Activated CD4-positive, CD25-positive, alpha-beta regulatory T cell treated with anti-CD3 and anti-CD28 coated beads, Interleukin-2, amount 50 U/mL, for 24 hours (primary cell): Measurements from ENCODE around the gene MSMO1.

Source experiments
- ATAC-seq, 2 donors: fragments of 150-1000 bp; cut with Tn5 transposase; one replicate each; pipeline ENCODE4 v1.10.0; 2021; ENCODE audit warnings: mild to moderate bottlenecking in 1 of 2, moderate library complexity in 1 of 2

Gene MSMO1

DNA sequence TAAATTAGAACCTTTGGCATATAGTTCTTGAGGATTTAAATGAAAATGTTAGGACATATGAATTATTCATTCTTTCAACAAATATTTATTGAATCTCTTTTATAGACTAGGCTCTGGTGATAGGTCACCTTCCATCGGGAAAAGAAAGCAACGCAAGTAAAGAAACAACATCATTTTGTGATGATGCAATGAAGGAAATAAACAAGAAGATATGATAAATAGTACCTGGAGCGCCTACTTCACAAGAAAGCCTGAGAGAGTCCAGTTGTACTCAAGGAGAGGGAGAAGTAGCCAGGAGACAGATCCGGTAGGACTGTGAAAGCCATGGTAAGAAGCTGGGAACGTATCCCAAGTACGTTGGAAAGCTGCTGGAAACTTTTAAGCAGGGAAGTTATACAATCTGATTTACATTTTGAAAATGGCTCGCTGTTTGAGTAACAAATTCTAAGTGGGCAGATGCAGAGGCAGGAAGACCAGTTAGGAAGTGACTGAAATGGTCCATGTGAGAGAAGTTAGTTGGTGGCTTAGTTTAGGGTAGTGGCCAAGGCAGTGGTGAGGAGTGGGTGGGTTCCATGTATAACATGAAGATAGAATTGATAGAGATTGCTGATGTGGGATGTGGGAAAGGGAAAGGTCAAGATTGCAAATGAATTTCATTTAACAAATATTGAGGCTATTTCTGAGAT, 33.7 kb downstream of the MSMO1 start:
- ATAC-seq, result no peak

DNA sequence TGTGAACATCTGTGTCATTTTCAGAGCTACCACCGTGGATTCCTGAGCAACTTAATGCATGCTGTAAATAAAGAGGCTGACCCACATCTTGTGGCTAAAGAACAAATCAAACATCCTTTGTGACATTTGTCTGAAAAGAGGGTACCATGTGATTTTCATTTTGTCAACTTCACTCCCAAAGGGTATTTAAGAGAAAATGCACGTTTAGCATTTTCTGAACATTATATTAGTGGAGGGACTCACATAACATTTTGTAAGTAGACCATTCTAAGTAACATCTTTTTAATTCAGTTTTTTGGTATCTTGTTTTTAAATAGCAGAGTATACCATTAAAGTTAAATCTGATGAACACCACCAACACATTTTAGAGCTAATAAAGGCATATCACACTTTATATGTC, 34.3 kb downstream of the MSMO1 start:
- no peak for ATAC-seq

DNA sequence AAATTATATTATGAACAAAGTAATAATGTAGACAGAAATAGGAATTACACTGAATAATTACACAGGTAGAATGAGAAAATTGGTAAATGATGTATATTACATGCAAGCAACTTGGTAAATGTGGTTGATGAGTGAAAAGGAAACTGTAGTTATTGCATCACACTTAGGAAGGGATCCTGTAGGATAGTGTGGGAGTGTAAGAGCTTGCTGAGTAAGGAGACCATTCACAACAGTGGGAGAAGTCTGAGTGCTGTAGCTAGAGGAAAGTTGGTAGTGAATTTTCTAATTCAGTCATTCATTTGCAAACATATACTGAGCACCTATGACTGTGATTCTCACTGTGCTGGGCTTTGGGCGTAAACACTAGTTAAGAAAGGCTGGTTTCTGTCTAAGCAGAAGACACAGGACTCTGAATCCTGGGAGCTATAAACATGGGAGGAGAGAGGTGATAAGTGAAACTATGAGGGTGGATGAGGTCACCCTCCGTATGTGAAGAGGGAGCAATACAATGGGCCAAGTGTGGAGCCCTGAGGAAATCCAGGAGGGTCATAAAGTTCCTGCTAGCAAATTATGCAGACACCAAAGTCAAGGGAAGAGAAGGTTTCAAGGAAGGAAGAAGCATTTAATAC, 37.1 kb downstream of the MSMO1 start:
- ATAC-seq, result no peak

DNA sequence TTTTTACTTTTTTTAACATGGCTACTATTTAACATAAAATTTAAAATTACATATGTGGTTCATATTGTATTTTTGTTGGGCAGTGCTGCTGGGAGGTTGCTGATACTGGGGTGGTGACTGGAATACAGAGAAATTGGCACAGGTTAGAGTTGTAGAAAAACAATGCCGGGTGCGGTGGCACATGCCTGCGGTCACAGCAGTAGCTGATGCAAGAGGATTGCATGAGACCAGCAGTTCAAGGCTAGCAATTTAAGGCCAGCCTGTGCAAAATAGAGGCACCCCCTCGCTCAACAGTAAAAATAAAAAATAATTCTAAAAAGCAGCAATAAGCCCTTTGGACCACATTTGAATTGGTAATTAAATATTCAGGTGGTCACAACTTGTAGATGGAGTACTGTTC, 39.6 kb downstream of the MSMO1 start:
- ATAC-seq, result no peak

DNA sequence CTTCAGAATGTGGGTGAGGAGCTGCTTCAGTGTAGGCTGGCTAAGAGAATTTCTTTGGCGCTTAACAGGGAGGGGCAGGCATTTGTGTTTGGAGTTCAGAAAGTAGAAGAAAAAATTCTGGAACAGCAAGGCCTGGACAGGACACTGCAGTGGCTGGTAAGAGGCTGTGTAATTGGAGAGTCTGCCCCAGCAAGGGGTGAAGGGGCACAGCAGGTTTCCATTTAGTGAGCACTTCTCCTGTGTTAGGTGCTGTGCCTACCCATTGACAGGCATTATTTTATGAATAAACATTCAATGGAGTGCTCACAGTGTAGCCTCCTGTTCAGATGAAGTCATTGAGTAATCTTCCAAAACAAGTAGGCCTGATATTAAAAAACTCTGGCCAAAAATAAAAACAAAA, 40.6 kb downstream of the MSMO1 start:
- no peak for ATAC-seq

DNA sequence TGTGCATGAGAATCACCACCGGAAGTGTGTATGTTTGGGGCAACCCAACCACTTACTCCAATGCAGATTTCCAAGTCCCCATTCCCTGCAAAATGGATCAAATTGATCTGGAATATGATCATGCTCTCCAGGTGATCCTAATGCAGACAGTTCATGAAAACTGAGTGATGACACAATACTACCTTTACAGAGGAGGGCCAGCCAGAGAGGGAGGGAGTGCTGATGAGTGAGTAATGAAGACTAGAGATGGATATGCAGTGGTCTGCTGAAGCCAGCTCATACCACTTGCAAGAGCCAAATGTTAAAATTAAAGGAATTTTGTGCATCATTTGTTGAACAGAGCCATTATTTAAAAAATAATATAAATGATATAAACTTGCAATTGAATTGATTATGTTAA, 41.1 kb downstream of the MSMO1 start:
- ATAC-seq, result no peak

DNA sequence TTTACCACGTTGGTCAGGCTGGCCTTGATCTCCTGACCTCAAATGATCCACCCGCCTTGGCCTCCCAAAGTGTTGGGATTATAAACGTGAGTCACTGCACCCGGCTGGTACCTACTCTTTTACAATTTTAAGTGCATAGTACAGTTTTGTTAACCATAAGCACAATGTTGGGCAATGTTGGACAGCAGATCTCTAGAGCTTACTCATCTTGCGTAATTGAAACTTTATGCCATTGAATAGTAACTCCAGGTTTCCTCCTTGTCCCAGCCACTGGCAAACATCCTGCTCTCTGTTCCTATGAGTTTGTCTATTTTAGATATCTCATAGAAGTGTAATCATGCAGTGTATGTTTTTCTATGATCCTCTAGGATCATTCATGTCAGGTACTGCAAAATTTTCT, 42.1 kb downstream of the MSMO1 start:
- no peak for ATAC-seq

DNA sequence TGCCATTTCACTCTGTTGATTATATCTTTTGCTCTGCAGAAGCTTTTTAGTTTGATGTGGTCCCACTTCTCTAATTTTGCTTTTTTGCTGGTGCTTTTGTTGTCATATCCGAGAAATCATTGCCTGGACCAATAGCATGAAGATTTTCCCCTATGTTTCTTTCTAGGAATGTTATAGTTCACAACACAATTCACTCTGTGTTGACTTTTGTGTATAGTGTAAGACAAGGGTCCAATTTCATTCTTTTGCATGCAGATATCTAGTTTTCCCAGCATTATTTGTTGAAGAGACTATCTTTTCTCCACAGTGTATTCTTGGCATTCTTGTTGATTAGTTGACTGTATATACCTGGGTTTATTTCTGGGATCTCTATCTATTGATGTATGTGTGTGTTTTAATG, 43.1 kb downstream of the MSMO1 start:
- no peak for ATAC-seq

DNA sequence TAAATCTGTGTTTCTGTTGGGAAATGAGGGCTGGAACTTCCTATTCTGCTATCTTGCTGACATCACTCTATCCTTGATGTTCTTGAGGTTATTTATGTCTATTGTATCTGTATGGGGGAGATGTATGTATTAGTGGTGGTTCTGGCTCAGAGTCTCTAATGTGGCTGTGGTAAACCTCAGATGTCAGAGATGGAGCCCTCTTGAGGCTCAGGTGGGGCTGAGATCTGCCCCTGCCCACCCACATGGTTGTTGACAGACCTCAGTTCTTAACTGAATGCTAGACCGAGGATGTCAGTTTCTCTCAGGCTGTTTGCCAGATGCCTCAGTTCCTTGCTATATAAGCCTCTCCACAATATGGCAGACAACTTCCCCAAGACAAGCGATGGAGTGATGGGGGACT, 48.0 kb downstream of the MSMO1 start:
- no peak for ATAC-seq

DNA sequence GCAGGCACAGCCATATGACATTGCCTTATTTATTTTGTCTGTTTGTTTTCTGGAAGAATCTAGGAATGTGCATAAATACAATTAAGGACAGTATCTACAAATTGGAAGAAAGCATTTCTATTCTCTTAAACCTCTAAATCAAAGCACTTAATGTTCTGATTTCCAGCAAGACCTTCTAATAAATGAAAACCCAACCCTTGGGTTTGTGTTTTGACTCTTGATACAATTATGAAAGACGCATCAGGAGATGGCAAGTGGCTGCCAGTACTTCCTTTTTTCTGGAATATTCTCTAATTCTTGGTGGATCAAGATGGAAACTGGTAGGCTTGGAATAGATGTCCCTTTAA, 50.9 kb downstream of the MSMO1 start:
- ATAC-seq, result no peak

DNA sequence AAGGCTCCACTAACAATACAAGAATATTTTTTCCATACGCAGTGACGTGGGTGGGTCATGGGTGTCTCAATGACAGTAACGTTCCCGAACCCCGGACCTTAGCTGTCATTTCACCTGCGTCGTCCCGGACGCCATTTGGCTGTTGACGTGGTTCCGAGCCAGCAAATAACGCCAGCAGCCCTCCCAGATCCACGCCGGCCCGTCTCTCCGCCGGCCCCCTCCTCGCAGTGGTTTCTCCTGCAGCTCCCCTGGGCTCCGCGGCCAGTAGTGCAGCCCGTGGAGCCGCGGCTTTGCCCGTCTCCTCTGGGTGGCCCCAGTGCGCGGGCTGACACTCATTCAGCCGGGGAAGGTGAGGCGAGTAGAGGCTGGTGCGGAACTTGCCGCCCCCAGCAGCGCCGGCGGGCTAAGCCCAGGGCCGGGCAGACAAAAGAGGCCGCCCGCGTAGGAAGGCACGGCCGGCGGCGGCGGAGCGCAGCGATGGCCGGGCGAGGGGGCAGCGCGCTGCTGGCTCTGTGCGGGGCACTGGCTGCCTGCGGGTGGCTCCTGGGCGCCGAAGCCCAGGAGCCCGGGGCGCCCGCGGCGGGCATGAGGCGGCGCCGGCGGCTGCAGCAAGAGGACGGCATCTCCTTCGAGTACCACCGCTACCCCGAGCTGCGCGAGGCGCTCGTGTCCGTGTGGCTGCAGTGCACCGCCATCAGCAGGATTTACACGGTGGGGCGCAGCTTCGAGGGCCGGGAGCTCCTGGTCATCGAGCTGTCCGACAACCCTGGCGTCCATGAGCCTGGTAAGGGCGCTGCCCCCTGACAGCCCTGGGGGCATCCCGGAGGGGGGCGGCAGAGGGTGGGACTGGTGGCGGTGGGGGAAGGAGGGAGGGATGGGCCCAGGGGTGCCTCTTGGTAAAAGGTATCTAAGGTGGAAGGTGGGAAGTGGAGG, 51.5 kb downstream of the MSMO1 start, which contains the start of gene CPE:
Gene CPE (plus strand): TSS at position 264 of the 933 bp plus-strand sequence. CDS start 214 bp downstream, at position 478.
- ATAC-seq, result peak; percentile 93 to 98

DNA sequence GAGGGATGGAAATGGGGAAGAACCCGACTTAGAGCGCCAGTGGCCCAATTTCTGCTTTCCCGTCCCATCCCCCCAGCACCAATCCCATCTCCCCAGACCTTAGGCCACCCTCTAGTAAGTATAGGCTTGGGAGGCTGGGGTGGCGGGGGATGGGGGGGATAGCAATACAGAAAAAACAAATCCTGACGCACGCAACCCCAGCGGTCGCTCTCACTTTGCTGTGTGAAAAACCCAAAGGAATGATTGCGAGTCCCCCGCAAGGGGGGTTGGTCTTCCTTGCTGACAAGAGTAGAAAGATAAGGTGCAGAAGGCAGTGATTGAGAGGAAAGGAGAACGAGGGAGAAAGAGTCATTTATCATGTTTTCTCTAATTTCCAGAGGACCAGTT, 52.2 kb downstream of the MSMO1 start:
- no peak for ATAC-seq

DNA sequence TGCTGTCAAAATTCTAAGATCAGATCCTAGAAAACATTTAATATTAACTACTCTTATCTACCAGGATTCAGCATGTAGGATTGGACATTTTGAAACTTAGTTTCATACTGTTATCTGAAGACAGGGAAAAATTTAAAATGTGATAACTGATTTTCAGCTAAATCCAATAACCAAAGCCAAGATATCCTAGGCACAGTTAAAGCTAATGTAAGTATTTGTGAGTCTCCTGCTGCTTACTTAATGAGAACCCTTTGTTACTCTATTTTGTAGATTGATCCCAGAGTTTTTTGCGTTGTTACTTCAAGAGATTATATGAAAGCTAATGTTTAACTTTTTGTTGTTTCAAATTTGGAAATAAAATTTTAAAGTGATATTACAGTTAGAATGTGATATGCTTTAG, 53.3 kb downstream of the MSMO1 start:
- no peak for ATAC-seq

DNA sequence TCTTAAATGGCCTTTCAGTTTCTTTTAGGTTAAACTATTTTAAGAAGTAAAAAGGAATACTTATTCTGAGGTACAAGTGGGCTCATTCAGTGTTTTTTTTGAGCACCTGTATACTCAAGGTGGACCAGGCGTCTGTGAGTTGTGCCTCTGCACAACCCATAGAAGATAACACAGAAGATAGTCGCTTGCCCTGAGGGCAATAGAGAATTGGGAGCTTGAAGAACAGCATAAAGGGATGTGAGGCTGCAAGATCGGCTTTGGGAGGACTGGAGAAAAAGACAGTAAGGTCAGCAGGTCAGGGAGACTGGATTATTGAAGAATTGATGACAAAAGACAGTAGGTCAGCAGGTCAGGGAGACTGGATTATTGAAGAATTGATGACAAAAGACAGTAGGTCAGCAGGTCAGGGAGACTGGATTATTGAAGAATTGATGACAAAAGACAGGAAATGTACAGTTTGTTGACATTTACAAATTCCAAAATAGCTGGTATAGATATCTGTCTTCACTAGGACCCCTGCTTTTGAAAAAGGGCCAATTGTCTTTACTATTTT, 54.4 kb downstream of the MSMO1 start:
- ATAC-seq, result no peak

DNA sequence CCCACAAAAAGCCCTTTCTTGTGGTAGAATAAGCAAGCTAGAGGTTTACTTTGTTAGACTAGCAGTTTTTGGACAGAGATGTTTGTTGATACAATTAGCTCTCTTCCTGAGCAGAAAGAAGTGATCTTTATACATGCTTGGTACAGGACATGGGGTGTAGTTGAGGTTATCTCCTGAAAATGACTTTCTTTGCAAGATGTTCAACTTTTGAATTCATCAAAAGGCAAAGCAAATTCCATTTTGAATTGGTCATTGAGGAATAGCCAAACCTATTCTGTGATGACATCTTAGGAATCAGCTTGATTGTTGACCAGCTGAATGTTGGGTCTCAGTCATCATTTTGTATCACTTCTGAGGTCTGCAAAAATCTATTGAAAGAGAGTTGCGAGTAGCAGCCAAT, 55.2 kb downstream of the MSMO1 start:
- no peak for ATAC-seq

DNA sequence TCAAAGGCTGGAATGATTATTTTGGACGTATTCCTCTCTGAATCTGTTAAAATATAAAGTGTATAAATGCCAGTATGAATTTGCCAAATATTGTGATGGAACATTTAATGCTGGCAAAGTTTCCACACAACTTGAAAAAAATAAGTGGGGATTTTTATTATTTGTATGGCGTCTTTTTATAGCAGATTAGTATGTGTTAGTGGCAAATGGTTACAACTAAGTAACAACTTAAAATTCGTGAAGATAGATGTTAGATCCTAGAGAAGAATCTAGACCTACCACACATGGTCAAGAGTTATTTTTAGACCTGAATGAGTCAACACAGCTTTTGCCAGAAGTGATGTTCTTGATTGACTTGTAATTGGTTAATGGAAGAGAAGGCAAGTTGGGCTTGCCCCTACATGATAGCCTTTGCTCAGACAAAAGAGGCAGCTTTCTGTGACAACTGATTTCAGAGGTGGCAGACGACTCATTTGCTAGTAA, 56.2 kb downstream of the MSMO1 start:
- no peak for ATAC-seq

DNA sequence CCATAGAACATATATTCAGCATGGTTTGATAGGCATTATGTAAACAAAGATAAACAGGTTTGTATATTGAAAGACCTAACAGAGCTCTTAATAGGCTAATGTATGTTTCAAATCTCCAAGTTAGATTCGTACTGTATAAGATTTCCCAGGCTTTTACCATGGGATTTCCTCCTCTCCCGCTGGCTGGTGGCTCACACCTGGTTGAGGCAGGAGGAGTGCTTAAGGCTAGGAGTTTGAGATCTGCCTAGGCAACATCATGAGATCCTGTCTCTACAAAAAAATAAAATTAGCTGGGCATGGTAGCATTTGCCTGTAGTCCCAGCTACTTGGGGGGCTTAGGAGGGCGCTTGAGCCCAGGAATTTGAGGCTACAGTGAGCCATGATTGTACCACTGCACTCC, 56.7 kb downstream of the MSMO1 start:
- ATAC-seq, result no peak

DNA sequence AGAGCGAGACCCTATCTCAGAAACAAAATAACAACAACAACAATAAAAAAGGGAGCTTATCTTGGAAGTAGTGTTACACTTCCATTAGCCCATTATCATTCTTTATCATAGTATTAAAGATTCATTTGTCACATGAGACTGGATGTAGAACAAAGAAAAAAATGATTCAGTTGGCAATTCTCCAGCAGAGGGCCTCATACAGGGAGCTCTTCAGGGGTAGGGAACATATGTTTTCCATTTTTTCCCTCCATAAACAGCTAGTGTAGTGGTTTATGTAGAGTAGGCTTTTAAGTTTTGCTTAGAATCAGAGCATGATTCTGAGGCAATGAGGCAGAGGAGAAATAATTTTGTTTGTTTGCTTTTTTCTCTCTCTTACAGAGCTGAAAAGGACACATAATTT, 57.1 kb downstream of the MSMO1 start:
- ATAC-seq, result no peak

DNA sequence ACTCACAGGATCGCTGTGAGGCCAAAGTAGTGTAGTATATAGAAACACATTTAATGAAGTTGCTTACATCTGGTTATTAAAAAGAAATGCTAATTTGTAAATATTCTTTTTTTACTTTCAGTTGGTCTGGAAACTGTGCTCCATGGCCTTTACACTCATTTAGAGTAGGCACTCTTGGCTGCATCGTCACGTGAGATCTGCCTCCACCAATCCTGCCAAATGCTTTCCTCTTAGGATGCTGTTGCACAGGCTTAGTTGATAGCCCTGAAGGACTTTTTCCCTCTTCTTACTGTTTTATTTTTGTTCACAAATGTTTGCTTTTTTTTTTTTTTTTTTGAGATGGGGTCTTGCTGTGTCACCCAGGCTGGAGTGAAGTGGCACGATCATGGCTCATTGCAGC, 57.7 kb downstream of the MSMO1 start:
- ATAC-seq, result no peak

DNA sequence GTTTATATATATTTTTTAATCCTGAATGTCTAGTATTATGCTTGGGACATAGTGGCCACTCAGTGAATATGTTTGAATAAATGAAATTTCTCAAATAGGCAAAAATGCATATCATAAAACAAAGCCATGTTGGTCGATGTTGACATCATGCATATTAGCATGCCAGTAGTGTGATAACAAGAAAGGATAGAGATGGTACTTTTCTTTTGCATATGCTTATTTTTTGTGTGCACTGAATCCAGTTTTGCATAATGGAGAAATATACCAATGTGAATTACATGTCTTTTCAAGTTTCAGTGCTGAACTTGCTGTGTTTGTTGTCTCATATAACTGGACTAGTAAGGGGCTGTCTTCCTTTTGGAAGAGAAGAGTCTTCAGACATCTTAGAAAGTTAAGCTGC, 58.9 kb downstream of the MSMO1 start:
- no peak for ATAC-seq

DNA sequence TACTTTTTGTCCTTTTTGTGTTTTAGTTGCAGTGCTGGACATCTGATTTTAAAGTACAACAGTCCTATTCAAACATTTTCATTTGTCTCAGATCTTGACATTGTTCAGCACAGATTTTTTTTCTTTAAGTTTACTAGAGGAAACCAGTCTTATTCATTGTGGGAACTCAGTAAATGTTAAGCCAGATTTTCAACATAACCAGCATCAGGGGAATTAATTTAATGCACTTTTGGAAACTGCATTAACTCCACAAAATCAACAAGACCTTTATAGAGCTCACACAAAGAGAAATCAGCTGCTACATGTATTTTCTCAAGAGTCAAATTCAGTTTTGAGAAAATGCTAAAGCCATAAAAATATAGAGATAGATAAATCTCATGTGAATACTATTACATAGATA, 61.3 kb downstream of the MSMO1 start:
- ATAC-seq, result no peak
